HCT116 (cell line): ENCODE data around the gene FHOD3. TPM values are rescaled to one million over a fixed set of nuclear protein-coding genes. Genes with fewer than 3 reads are reported as not detected.

Source experiments
- ATAC-seq: fragments of 200-7000 bp; cut with Tn5 transposase; 2 replicates; pipeline ENCODE4 v1.9.1; 2020; ENCODE audit warnings: mild to moderate bottlenecking, moderate library complexity
- BruUV-seq: library from RNA; stranded (reverse); fragments of 400-500 nt; replicated peaks from 2 replicates; lab custom pipeline; 2021; lab: Mats Ljungman, UMichigan
- CTCF ChIA-PET: fragments of 300-600 bp; sonication (Branson Sonifier 250); formaldehyde crosslinking; loops from one replicate; lab custom pipeline; 2021; ENCODE audit warnings: antibody characterized with exemption; lab: Charles Lee
- POLR2A ChIA-PET: fragments of 300-600, 350-600 bp; sonication (Branson Sonifier 250); formaldehyde crosslinking; loops from one replicate; lab custom pipeline; 2021; ENCODE audit warnings: antibody characterized with exemption; lab: Charles Lee
- RAD21 ChIA-PET, 2 experiments: fragments of 300-600 bp; sonication (Branson Sonifier 250); formaldehyde crosslinking; loops; one replicate each; lab custom pipeline; 2023; ENCODE audit warnings: low total read pairs in 2 of 2; ENCODE audit not compliant: uncharacterized antibody in 2 of 2, unreplicated experiment in 2 of 2, low non-redundant PET in 1 of 2; lab: Charles Lee
- DNase-seq: peaks from one replicate; pipeline ENCODE4 v3.0.0-alpha.2; 2010; ENCODE audit warnings: low read depth, low spot score
- H2AFZ ChIP-seq: fragments of 200-600 bp; shearing (Covaris generic), sonication (generic); 2 replicates; pipeline ENCODE4 v1.6.1; 2017; ENCODE audit warnings: low read depth, mixed run types, mixed read lengths, antibody characterized with exemption, low read length; ENCODE audit not compliant: poor library complexity, severe bottlenecking
- H3K27ac ChIP-seq: 2 replicates; pipeline ENCODE4 v1.5.1; 2012; ENCODE audit warnings: low read depth, low read length
- H3K27me3 ChIP-seq: fragments of 200-600 bp; sonication (generic); 2 replicates; pipeline ENCODE4 v1.6.1; 2016; ENCODE audit warnings: mixed run types, low read length, mixed read lengths; ENCODE audit not compliant: insufficient read depth
- H3K36me3 ChIP-seq, 2 experiments: fragments of 200-500 bp in 1 of 2; fragments of 200-600 bp in 1 of 2; sonication (Bioruptor generic) in 1 of 2; sonication (generic) in 1 of 2; 2 replicates each; pipeline versions ENCODE4 v1.5.1 to v1.6.1; 2014 to 2016; ENCODE audit warnings: low read length in 2 of 2, inconsistent platforms in 1 of 2, mixed read lengths in 1 of 2, mixed run types in 1 of 2; ENCODE audit not compliant: insufficient read depth in 2 of 2, control insufficient read depth in 1 of 2
- H3K4me1 ChIP-seq, 2 experiments: fragments of 200-600 bp in 1 of 2; sonication (generic) in 1 of 2; 2 replicates each; pipeline versions ENCODE4 v1.5.1 to v1.6.1; 2012 to 2017; ENCODE audit warnings: low read length in 2 of 2, inconsistent platforms in 1 of 2, mild to moderate bottlenecking in 1 of 2, mixed read lengths in 1 of 2, mixed run types in 1 of 2, moderate library complexity in 1 of 2; ENCODE audit not compliant: insufficient read depth in 2 of 2, control insufficient read depth in 1 of 2
- H3K4me2 ChIP-seq: fragments of 200-600 bp; sonication (generic); 2 replicates; pipeline ENCODE4 v1.6.1; 2017; ENCODE audit warnings: mixed run types, low read length, mixed read lengths
- H3K4me3 ChIP-seq, 2 experiments: fragments of 200-600 bp in 1 of 2; sonication (generic) in 1 of 2; replicated peaks in 1 of 2; 2 replicates each; pipeline ENCODE4 v1.5.1; 2011 to 2016; ENCODE audit warnings: low read length in 2 of 2, control low read depth in 1 of 2, low read depth in 1 of 2, mild to moderate bottlenecking in 1 of 2, mixed read lengths in 1 of 2, mixed run types in 1 of 2
- H3K79me2 ChIP-seq: fragments of 200-600 bp; sonication (generic); 2 replicates; pipeline ENCODE4 v1.6.1; 2017; ENCODE audit warnings: mild to moderate bottlenecking, mixed run types, low read length, moderate library complexity, mixed read lengths; ENCODE audit not compliant: insufficient read depth
- H3K9ac ChIP-seq: fragments of 200-600 bp; sonication (generic); 2 replicates; pipeline ENCODE4 v1.6.1; 2016; ENCODE audit warnings: low read length, mixed read lengths
- H3K9me2 ChIP-seq: fragments of 200-600 bp; sonication (generic), shearing (Covaris generic); 2 replicates; pipeline ENCODE4 v1.6.1; 2017; ENCODE audit warnings: mixed run types, mild to moderate bottlenecking, moderate library complexity; ENCODE audit not compliant: insufficient read depth
- H3K9me3 ChIP-seq, 2 experiments: fragments of 200-500 bp in 1 of 2; fragments of 200-600 bp in 1 of 2; sonication (Bioruptor generic) in 1 of 2; sonication (generic) in 1 of 2; 2 replicates each; pipeline ENCODE4 v1.6.1; 2014 to 2017; ENCODE audit warnings: low read length in 2 of 2, mixed read lengths in 2 of 2, inconsistent platforms in 1 of 2, low read depth in 1 of 2, mild to moderate bottlenecking in 1 of 2, mixed run types in 1 of 2, moderate library complexity in 1 of 2; ENCODE audit not compliant: control insufficient read depth in 1 of 2, insufficient read depth in 1 of 2
- H4K20me1 ChIP-seq: fragments of 200-600 bp; sonication (generic), shearing (Covaris generic); 2 replicates; pipeline ENCODE4 v1.6.1; 2017; ENCODE audit warnings: mixed run types, mild to moderate bottlenecking, moderate library complexity; ENCODE audit not compliant: insufficient read depth
- CBX3 ChIP-seq: IDR thresholded peaks from 2 replicates; pipeline ENCODE4 v1.6.1; 2012; ENCODE audit warnings: low read depth
- EGR1 ChIP-seq: IDR thresholded peaks from 2 replicates; pipeline ENCODE4 v1.6.1; 2012; ENCODE audit warnings: low read depth
- EZH2 ChIP-seq: fragments of 200-600 bp; sonication (generic); IDR thresholded peaks from 2 replicates; pipeline ENCODE4 v1.6.1; 2017; ENCODE audit warnings: antibody characterized with exemption, mixed run types
- EZH2phosphoT487 ChIP-seq: fragments of 200-600 bp; IDR thresholded peaks from 2 replicates; pipeline ENCODE4 v1.6.1; 2018; ENCODE audit warnings: antibody characterized with exemption, borderline replicate concordance
- FOSL1 ChIP-seq: IDR thresholded peaks from 2 replicates; pipeline ENCODE4 v1.6.1; 2012; ENCODE audit warnings: low read depth
- JUND ChIP-seq: IDR thresholded peaks from 2 replicates; pipeline ENCODE4 v1.6.1; 2012
- POLR2AphosphoS5 ChIP-seq: IDR thresholded peaks from 2 replicates; pipeline ENCODE4 v1.6.1; 2011; ENCODE audit warnings: mild to moderate bottlenecking, low read depth, low read length, moderate library complexity
- RAD21 ChIP-seq: IDR thresholded peaks from 2 replicates; pipeline ENCODE4 v1.6.1; 2012; ENCODE audit warnings: low read depth, mild to moderate bottlenecking
- SIN3A ChIP-seq: IDR thresholded peaks from 2 replicates; pipeline ENCODE4 v1.6.1; 2012; ENCODE audit warnings: low read depth
- TCF7L2 ChIP-seq: IDR thresholded peaks from 2 replicates; pipeline ENCODE4 v1.7.0; 2011; ENCODE audit warnings: borderline replicate concordance, inconsistent platforms; ENCODE audit not compliant: insufficient read depth, insufficient read length; ENCODE audit errors: extremely low read depth
- YY1 ChIP-seq: IDR thresholded peaks from 2 replicates; pipeline ENCODE4 v1.6.1; 2011; ENCODE audit warnings: low read length, low read depth, moderate library complexity, mild to moderate bottlenecking; ENCODE audit not compliant: insufficient replicate concordance; ENCODE audit errors: extremely low read depth
- intact Hi-C: fragments of 100-400 bp; cut with micrococcal nuclease; formaldehyde crosslinking; loops from 2 replicates; pipeline ENCODE4 v1.10.0; 2022
- total RNA-seq: library from RNA; stranded (reverse); gene quantifications from one replicate; pipeline ENCODE4 v1.2.1, GENCODE V29; 2021; ENCODE audit not compliant: unreplicated experiment
- TF ChIP-seq, protein P1 (sequence below): IDR thresholded peaks from 2 replicates; pipeline ENCODE4 v1.6.1; 2012; ENCODE audit warnings: low read depth
- TF ChIP-seq, protein P2 (sequence below), 3 experiments: fragments of 200-600 bp in 1 of 3; sonication (generic) in 1 of 3; IDR thresholded peaks in 2 of 3; conservative IDR thresholded peaks in 1 of 3; 2 replicates each; pipeline ENCODE4 v1.5.1; 2012 to 2017; ENCODE audit warnings: low read depth in 2 of 3, low read length in 2 of 3, antibody characterized with exemption in 1 of 3, borderline replicate concordance in 1 of 3, control low read depth in 1 of 3, mild to moderate bottlenecking in 1 of 3, mixed read lengths in 1 of 3, mixed run types in 1 of 3, moderate library complexity in 1 of 3; ENCODE audit not compliant: insufficient read depth in 1 of 3

Gene FHOD3
- total RNA-seq, 1 experiment from 2014 or later: 4.0 TPM

GRCh38 chr18:36514778-36515177, 217.3 kb downstream of the FHOD3 start:
- intact Hi-C loops: no loop called here
- H3K4me3 ChIP-seq: no peak overlapping the region
- ChIA-PET RAD21 (no interaction called here), CTCF (no interaction called here), POLR2A (no interaction called here)
- BruUV-seq: no TSS peak
- no peaks in the 10 kb centered on the region for H3K27me3 ChIP-seq
- H3K79me2 ChIP-seq: no peaks in the 10 kb centered on the region
- no peak for TF ChIP-seq EGR1
- H3K9me2 ChIP-seq: no peaks in the 10 kb centered on the region
- H3K4me1 ChIP-seq: peaks cover 4 to 8% of the 10 kb centered on the region in 2 experiments; a peak in 3 of 4 replicates
- H3K27ac ChIP-seq: no peak overlapping the region
- ATAC-seq (no peak), DNase-seq (no peak)
- no peaks in the 10 kb centered on the region for H3K9me3 ChIP-seq
- no peak overlapping the region for H3K4me2 ChIP-seq
- H4K20me1 ChIP-seq: no peaks in the 10 kb centered on the region
- no peak overlapping the region for H2AFZ ChIP-seq
- no peak overlapping the region for H3K9ac ChIP-seq
- H3K36me3 ChIP-seq: no peaks in the 10 kb centered on the region

- H3K79me2 ChIP-seq: no peaks in the 10 kb centered on the region
- H3K9ac ChIP-seq: no peak overlapping the region
- ChIA-PET CTCF (no interaction called here), POLR2A (no interaction called here), RAD21 (no interaction called here)
- TF ChIP-seq YY1: no peak
- TF ChIP-seq, protein P1, sequence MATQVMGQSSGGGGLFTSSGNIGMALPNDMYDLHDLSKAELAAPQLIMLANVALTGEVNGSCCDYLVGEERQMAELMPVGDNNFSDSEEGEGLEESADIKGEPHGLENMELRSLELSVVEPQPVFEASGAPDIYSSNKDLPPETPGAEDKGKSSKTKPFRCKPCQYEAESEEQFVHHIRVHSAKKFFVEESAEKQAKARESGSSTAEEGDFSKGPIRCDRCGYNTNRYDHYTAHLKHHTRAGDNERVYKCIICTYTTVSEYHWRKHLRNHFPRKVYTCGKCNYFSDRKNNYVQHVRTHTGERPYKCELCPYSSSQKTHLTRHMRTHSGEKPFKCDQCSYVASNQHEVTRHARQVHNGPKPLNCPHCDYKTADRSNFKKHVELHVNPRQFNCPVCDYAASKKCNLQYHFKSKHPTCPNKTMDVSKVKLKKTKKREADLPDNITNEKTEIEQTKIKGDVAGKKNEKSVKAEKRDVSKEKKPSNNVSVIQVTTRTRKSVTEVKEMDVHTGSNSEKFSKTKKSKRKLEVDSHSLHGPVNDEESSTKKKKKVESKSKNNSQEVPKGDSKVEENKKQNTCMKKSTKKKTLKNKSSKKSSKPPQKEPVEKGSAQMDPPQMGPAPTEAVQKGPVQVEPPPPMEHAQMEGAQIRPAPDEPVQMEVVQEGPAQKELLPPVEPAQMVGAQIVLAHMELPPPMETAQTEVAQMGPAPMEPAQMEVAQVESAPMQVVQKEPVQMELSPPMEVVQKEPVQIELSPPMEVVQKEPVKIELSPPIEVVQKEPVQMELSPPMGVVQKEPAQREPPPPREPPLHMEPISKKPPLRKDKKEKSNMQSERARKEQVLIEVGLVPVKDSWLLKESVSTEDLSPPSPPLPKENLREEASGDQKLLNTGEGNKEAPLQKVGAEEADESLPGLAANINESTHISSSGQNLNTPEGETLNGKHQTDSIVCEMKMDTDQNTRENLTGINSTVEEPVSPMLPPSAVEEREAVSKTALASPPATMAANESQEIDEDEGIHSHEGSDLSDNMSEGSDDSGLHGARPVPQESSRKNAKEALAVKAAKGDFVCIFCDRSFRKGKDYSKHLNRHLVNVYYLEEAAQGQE: no peak
- TF ChIP-seq RAD21: no peak
- no peak for TF ChIP-seq JUND
- TF ChIP-seq SIN3A: no peak
- no peak for TF ChIP-seq EZH2
- TF ChIP-seq POLR2AphosphoS5: no peak
- TF ChIP-seq EZH2phosphoT487: no peak
- TF ChIP-seq EGR1: no peak
- no peak for TF ChIP-seq FOSL1
- no peak for TF ChIP-seq TCF7L2
- TF ChIP-seq CBX3: no peak
- TF ChIP-seq, protein P2, sequence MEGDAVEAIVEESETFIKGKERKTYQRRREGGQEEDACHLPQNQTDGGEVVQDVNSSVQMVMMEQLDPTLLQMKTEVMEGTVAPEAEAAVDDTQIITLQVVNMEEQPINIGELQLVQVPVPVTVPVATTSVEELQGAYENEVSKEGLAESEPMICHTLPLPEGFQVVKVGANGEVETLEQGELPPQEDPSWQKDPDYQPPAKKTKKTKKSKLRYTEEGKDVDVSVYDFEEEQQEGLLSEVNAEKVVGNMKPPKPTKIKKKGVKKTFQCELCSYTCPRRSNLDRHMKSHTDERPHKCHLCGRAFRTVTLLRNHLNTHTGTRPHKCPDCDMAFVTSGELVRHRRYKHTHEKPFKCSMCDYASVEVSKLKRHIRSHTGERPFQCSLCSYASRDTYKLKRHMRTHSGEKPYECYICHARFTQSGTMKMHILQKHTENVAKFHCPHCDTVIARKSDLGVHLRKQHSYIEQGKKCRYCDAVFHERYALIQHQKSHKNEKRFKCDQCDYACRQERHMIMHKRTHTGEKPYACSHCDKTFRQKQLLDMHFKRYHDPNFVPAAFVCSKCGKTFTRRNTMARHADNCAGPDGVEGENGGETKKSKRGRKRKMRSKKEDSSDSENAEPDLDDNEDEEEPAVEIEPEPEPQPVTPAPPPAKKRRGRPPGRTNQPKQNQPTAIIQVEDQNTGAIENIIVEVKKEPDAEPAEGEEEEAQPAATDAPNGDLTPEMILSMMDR (IDR thresholded peaks at IDR 0.05 in 2 of 3, conservative IDR thresholded peaks at IDR 0.05 in 1 of 3; ENCODE audit: borderline replicate concordance in 1 of 3, insufficient read depth in 1 of 3, low read depth in 2 of 3, low read length in 2 of 3): no peak
- H3K9me3 ChIP-seq: no peaks in the 10 kb centered on the region
- no peak overlapping the region for H3K4me3 ChIP-seq
- BruUV-seq: no TSS peak
- no peaks in the 10 kb centered on the region for H4K20me1 ChIP-seq
- peaks cover 4 to 8% of the 10 kb centered on the region in 2 experiments; a peak in 3 of 4 replicates for H3K4me1 ChIP-seq
- H3K27me3 ChIP-seq: no peaks in the 10 kb centered on the region
- H3K9me2 ChIP-seq: no peaks in the 10 kb centered on the region
- H3K36me3 ChIP-seq: no peaks in the 10 kb centered on the region
- H2AFZ ChIP-seq: no peak overlapping the region
- intact Hi-C loops: no loop called here
- DNase-seq (no peak), ATAC-seq (no peak)
- H3K4me2 ChIP-seq: no peak overlapping the region
- no peak overlapping the region for H3K27ac ChIP-seq
Measured at GRCh38 chr18:36516258-36516657, 218.7 kb downstream of the FHOD3 start.
